GM18870 (cell line): ENCODE data around the gene BRICD5.

Experiments
- ATAC-seq: cut with Tn5 transposase; IDR thresholded peaks from one replicate; pipeline ENCODE4 v1.9.1; 2021; ENCODE audit warnings: moderate library complexity; ENCODE audit not compliant: unreplicated experiment

BRICD5 gene

GRCh38 chr16:2199621-2200139 lies 11.0 kb downstream of the BRICD5 start:
- no peak for ATAC-seq

GRCh38 chr16:2199095-2199494 lies 11.6 kb downstream of the BRICD5 start:
- ATAC-seq = no peak

GRCh38 chr16:2198283-2198682 lies 12.4 kb downstream of the BRICD5 start:
- no peak for ATAC-seq

- ATAC-seq = no peak
Observed at GRCh38 chr16:2197765-2198164, 12.9 kb downstream of the BRICD5 start.

GRCh38 chr16:2196981-2197511 lies 13.6 kb downstream of the BRICD5 start:
- ATAC-seq = no peak

- no peak for ATAC-seq
Observed at GRCh38 chr16:2196162-2196980, 14.3 kb downstream of the BRICD5 start, which contains the start of gene CASKIN1. Gene CASKIN1, minus strand, starts transcription at chr16:2196605. Its CDS starts 173 bp downstream, at chr16:2196432.

- no peak for ATAC-seq
Observed at GRCh38 chr16:2195322-2196161, 15.1 kb downstream of the BRICD5 start.

GRCh38 chr16:2194852-2195321 lies 15.8 kb downstream of the BRICD5 start:
- ATAC-seq = no peak

GRCh38 chr16:2194166-2194834 lies 16.4 kb downstream of the BRICD5 start:
- no peak for ATAC-seq

- no peak for ATAC-seq
Observed at GRCh38 chr16:2191446-2191706, 19.3 kb downstream of the BRICD5 start.

- no peak for ATAC-seq
Observed at GRCh38 chr16:2190659-2191445, 19.8 kb downstream of the BRICD5 start.

GRCh38 chr16:2190002-2190658 lies 20.5 kb downstream of the BRICD5 start:
- ATAC-seq = no peak

GRCh38 chr16:2189252-2189893 lies 21.3 kb downstream of the BRICD5 start:
- ATAC-seq = no peak

- ATAC-seq = no peak
Observed at GRCh38 chr16:2188395-2188794, 22.3 kb downstream of the BRICD5 start.

GRCh38 chr16:2187212-2187611 lies 23.5 kb downstream of the BRICD5 start:
- ATAC-seq = no peak

- ATAC-seq = no peak
Observed at GRCh38 chr16:2186505-2186904, 24.2 kb downstream of the BRICD5 start.

GRCh38 chr16:2186064-2186463 lies 24.6 kb downstream of the BRICD5 start:
- ATAC-seq = no peak

- ATAC-seq = no peak
Observed at GRCh38 chr16:2184962-2185361, 25.7 kb downstream of the BRICD5 start.

GRCh38 chr16:2184346-2184745 lies 26.3 kb downstream of the BRICD5 start:
- ATAC-seq = no peak
